Breast epithelium (tissue), 3 donors: ENCODE measurements around the gene SETD1A.

Experiments used
- POLR2A ChIP-seq: fragments of 450-650 bp; IDR thresholded peaks from one replicate; pipeline ENCODE4 v1.6.1; 2016; ENCODE audit warnings: antibody characterized with exemption, mild to moderate bottlenecking, moderate library complexity
- POLR2AphosphoS5 ChIP-seq, 3 donors: sonication (generic); formaldehyde crosslinking; IDR thresholded peaks; one replicate each; pipeline ENCODE4 v1.6.1; 2017; ENCODE audit warnings: antibody characterized with exemption in 3 of 3

DNA sequence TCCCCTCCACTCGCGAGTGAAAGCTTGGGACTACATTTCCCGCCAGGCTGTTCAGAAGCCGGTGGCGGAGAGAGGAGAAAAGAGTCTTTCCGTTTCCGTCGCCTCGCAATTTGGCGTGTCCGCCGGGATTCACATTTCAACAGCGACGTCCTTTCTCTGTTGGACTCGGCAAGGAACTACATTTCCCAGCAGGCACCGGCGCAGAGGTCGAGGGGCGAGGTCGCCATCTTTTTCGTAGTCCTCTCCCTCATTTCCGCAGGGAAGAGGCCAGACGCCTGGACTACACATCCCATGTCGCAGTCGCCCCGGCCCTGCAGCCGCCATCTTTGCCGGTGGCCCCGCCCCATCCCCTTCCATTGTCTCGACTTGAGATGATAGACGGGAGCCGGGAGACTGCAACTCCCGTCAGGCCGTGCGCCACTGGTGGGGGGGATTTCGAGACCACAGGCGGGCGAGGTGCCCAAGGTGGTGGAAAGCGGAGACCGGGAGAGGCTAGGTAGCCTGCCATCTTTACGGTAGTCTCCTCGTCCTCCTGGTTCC, 35.1 kb upstream of the SETD1A start:
- no peak for TF ChIP-seq POLR2A
- peak; percentile 66 to 94 (median 85) for TF ChIP-seq POLR2AphosphoS5 (IDR thresholded peaks at IDR 0.05)
